DMS 273 treated with DMSO at 0.1 percent for 48 hours (cell line): Measurements from ENCODE around the gene ST6GALNAC5.

Source experiments
- DNase-seq: peaks from one replicate; lab custom pipeline; 2025; lab: John Stamatoyannopoulos, UW

The ST6GALNAC5 gene

DNA sequence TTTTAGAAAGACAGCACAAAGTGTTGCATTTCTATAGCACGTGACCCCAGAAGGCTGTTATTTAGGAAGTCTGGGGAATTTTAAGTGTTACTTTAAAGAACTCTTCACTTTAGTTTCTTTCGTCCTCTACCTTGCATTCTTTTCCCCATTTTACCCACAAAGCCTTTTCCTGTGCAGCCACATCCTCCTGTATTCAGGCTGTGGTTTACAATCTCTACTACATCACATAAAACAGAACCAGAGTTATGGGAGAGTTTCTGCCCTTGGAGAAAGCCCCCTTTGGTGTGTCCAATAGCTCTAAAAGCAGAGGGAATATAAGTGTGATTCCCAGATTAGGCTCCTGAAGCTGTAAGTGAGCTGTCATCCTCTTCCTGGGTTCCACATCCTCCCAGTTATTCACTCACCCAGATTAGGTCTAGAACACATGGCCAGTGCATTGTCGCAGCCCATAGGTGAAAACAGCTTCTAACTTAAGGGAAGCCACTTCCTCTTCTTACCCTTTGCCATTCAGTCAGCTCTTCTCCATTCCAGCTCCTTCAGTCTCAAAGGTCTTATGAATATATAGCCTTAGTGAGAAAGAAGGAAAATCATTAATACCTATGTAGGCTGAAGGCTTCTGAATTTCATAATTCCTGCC lies 180.8 kb downstream of the ST6GALNAC5 start:
- DNase-seq: no peak

DNA sequence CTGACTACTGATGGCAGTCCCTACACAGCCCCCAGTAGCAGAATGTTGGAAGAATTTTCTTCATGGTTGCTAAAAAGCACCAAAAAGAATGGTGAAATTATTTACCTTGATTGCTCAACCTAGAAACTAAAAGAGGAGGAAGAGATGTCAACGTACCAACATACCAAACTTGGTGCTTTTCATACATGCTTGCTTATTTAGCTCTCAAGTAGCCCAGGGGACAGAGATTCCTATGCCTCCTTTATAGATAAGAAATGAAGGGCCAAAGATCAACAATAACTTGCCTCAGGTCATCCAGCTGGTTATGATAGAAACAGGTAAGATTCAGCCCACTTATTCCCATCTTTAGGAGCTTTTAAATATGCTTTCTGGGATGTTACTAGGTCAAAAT lies 181.3 kb downstream of the ST6GALNAC5 start:
- DNase-seq: no peak

- no peak for DNase-seq
Observed at GRCh38 chr1:77051425-77051824, 184.1 kb downstream of the ST6GALNAC5 start.

DNA sequence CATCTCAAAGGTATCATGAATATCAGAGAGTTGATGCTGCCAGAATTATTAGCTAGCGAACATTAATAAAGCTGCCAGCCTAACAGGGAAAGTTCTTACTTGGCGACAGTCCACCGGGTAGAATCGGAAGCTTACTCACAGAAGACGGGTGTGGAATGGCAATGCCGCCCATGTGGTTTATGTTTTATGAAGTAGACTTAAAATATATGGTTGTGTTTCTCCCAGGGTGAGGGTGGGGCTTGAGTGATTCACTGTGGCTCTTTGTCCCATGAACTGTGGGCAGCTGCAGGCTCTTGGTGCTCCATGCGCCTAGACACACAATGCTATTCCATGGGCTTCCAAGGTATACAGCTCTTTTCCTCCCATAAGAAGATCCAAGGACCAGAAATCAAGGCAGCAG lies 189.2 kb downstream of the ST6GALNAC5 start:
- no peak for DNase-seq

DNA sequence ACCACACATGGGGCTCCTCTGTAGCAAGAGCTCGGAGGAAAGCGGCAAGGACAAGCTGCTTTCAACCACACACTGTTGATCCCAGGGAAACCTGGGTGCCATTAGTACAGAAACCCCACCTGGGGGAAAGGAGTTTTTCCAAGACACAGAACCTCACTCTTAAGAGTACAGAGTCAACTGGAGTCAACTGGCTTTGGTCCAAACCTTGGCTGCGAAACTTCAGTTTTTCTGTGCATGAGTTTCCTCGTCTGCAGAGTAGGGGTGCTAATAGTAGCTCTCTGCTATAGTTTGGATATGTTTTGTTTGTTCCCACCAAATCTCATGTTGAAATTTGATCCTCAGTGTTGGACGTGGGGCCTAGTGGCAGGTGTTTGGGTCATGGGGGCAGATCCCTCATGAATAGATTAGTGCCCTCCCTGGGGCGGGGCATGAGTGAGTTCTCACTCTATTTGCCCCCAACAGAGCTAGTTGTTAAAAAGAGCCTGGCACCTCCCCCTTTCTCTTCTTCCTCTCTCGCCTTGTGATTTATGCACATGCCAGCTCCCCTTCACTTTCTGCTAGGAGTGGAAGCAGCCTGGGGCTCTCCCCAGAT lies 190.8 kb downstream of the ST6GALNAC5 start:
- no peak for DNase-seq

DNA sequence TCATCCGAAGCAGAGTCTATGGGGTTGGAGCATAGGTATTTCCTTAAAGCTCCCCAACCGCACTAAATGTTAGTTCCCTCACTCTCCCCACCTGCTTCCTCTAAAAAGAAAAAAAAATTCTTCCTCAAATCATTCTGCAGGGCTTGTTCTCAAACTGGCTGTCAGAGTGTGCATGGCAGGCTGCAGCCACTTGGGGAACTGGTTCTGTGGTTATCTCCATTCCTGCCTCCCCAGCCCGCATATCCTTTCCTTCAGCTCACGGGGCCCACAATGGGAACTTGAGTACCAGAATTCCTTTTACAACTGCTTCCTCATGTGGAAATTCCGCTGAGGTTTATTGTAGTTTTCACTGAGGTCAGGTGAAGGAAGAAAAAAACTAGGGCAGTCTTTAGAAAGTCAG lies 192.7 kb downstream of the ST6GALNAC5 start:
- no peak for DNase-seq

DNA sequence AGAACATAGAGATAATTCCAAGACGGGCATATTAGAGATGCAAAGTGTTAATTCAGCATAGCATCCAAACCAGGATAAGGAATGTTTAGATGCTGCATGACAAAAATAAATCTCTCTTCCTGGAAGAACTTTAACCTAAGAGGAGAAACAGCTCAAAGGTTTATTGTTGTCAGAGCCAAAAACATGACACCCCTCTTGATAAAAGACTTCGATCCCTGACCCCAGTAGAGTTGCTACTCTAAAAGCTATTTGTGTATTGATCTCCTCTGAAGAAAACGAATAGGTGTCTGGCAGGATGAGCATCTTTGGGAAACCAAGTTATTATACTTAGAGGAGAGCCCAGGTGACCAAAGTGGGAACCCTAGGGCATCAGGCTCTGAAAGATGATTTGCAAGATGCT lies 193.9 kb downstream of the ST6GALNAC5 start:
- no peak for DNase-seq

DNA sequence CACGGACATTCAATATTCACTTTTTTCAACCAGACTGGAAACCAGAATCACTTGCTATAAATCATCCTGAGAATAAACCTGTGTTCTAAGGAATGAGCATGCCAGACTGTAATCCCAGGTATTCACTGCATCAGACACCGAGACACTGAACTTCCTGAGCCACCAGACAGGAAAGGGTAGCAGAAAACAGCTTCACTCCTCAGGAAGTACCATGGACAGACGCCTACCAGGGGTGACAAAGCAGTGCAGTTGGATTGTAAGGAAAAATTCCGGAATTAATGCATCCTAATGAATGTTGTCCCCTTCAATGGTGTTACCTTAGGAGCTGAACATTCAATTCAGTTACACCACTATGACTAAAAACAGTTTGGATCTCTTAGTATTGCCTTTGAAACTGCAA lies 195.8 kb downstream of the ST6GALNAC5 start:
- DNase-seq: no peak

DNA sequence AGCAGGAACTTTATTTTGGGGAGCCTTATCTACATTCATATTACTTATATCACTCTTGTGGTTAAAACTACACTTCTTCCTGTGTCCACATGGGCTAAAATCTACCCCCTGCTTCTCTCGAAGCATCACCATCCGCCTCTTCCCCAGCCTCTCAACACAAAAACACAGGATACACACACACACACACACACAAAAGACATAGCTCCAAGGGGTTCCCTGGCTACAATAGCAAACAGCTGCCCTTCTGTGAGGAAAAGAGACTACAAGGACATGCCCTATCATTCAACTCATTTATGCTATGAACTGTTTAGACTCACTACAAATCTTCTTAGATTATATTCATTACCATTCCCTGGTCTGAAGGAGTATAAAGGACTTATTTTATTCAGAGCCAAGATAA lies 197.0 kb downstream of the ST6GALNAC5 start:
- DNase-seq: no peak

GRCh38 chr1:77065693-77066342 lies 198.5 kb downstream of the ST6GALNAC5 start:
- no peak for DNase-seq

DNA sequence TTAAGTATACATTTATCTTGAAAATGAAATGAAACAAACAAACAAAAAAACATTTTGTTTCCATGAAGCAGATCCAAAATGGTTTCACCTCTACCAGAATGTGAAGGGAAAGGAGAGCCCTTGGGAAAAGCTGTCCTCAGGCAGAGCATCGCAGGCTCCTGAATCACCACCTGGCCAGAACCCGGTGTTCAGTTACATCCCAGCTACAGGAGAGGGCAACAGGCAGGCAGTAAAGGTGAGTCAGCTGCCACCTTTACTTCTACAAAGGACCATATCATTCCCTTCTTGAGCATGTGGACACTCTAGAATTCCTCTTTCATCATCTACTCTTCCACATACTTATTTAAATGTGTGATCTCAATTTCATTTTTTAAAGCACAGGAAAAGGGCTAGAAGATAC lies 200.7 kb downstream of the ST6GALNAC5 start:
- peak; percentile 6 for DNase-seq

DNA sequence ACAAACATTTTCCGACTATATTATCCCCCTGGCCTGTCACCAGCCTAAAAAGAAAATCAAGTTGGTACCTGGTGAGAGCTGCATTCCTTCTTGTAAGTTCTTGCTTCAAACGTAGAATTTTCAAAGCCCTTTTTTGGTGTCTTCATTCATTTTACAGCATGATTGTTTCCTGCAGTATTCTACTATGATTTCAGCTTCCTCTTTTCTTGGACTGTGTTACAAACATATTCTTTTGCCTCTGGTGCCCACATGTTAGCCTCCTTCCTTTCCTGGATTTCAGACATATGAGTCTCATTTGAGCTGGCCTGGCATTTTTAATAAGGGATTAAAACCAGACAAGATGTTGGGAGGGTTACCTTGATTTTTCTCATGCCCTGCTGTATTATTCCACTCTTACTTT lies 209.5 kb downstream of the ST6GALNAC5 start:
- DNase-seq: no peak

GRCh38 chr1:77081834-77082233 lies 214.6 kb downstream of the ST6GALNAC5 start:
- DNase-seq: no peak

DNA sequence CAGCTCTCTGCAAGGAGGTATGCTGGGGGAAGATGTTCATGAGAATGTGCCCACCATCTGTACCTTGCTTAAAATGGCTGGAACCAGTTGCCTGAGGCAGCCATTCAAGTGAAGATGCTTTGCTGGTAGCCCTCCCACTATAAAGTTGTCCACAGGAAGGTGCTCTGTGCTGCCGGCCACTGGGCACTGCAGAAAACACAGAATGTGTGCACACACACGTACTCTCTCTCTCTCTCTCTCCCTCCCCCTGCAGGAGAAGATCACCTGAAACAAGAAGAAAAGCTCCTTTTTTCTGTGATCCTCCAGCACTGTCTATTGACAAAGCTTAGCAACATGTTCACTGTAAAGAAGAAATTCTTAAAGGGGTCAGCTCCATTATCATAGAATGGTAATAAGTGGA lies 217.2 kb downstream of the ST6GALNAC5 start:
- DNase-seq: no peak

DNA sequence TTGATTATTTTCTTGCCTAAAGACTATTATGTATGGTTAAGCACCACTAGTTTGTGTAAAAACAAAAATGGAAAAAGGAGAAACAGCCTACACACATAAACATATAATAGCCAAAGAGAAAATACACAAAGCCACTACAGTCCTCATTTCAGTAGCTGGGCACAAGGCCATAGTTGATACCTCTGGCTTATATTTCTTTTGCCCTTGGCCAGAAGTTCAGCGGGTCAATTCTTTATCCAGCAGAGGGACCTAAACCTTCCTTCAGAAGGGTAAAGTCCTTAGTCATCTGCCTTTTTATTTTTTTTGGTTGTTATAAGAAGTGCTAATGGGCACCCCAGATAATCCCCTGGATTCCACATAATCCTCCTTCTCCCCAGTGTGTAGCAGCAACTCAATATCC lies 217.8 kb downstream of the ST6GALNAC5 start:
- DNase-seq: no peak

- DNase-seq: no peak
Observed at GRCh38 chr1:77089756-77090155, 222.5 kb downstream of the ST6GALNAC5 start.

GRCh38 chr1:77095236-77095635 lies 228.0 kb downstream of the ST6GALNAC5 start:
- DNase-seq: no peak

DNA sequence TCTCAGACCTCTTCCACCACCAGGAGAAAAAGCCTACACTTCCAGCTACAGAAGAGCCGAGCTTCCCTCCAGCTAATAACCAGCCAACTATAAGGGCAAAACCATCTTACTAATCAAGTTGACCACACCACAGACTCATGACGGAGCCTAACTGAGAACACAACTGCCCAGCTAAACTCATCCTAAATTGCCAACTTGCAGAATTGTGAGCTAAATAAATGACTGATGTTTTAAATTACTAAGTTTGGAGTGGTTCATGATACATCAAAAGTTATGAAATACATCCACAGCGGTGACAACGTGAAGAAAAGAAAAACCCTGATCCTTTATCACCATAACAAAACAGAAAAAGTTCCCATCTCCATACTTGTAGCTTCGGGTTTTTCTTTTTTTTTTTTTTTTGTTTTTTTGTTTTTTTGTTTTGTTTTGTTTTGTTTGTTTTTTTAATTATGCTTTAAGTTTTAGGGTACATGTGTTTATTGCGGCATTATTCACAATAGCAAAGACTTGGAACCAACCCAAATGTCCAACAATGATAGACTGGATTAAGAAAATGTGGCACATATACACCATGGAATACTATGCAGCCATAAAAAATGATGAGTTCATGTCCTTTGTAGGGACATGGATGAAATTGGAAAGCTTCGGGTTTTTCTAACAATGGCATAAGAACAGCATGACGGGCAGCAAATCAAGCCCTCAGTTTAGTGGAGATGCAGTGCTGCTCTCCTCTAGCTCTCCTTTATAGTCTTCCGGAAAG lies 229.4 kb downstream of the ST6GALNAC5 start:
- no peak for DNase-seq

GRCh38 chr1:77100875-77101274 lies 233.6 kb downstream of the ST6GALNAC5 start:
- no peak for DNase-seq

- DNase-seq: no peak
Observed at GRCh38 chr1:77103486-77103885, 236.2 kb downstream of the ST6GALNAC5 start.

DNA sequence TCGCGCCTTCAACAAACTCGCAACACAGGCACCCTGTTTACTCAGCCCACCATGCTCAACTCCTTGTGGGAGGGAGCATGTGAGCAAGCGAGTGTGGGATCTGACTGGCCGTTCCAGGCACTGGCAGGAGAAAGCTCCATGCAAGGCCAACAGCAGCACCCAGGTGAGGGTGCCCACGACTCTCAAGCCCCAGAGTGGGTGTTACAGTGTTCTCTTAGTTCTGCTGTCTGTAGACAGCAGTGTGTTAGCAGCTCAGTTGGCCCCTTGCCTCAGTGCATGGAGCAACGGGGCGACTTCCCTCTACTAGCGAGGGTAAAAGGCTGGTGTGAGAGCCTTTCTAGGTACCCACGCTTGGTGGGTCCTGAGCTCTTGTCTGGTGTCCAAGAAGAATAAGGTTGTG lies 237.4 kb downstream of the ST6GALNAC5 start:
- no peak for DNase-seq
